ENCODE measurements around the gene NOLC1. TPM values are rescaled to one million over a fixed set of nuclear protein-coding genes. Genes with fewer than 3 reads are reported as not detected.

The NOLC1 gene
- total RNA-seq, 1 experiment from 2014 or later, result 79.1 TPM

DNA sequence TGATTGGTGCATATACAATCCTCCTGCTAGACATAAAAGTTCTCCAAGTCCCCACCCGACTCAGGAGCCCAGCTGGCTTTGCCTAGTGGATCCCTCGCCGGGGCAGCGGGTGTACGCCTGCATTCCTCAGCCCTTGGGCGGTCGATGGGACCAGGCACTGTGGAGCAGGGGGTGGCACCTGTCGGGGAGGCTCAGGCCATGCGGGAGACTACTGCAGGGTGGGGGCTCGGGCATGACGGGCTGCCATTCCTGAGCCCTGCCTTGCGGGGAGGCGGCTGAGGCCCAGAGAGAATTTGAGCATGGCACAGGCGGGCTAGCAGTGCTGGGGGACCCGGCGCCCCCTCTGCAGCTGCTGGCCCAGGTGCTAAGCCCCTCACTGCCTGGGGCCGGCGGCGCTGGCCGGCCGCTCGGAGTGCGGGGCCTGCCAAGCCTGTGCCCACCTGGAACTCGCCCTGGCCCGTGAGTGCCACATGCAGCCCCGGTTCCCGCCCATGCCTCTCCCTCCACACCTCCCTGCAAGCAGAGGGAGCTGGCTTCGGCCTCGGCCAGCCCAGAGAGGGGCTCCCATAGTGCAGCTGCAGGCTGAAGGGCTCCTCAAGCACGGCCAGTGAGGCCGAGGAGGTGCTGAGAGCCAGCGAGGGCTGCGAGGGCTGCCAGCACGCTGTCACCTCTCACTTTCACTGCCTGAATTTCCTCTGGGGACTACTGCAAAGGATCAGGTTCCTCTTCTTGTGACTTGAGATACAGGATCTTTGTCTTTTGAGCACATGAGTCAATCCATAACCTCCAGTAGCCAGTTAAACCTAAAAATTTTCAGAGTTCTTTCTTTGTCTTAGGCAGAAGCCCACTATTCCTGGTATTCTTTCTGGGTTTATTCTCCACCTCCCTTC, 48.8 kb downstream of the NOLC1 start:
- DNase-seq (ENCODE audit: low spot score), result no peak

DNA sequence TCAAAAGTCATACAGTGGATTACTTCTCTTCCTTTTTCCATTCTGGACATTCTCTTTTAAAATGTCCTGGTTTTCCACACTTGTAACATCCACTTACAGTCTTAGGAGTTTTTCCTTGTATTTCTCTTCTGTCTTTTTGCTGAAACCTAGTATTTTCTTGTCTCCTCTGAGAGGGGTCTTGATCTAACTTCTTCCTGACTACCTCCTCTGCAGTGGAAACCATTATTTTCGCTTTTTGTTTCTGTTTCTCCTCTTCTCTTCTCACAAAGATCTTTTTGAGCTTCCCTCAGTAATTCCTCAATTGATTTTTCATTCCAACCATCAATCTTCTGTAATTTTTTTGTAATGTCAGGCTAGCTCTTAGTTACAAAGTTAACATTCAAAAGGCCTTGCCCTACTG, 50.2 kb downstream of the NOLC1 start:
- DNase-seq (ENCODE audit: low spot score), result no peak

DNA sequence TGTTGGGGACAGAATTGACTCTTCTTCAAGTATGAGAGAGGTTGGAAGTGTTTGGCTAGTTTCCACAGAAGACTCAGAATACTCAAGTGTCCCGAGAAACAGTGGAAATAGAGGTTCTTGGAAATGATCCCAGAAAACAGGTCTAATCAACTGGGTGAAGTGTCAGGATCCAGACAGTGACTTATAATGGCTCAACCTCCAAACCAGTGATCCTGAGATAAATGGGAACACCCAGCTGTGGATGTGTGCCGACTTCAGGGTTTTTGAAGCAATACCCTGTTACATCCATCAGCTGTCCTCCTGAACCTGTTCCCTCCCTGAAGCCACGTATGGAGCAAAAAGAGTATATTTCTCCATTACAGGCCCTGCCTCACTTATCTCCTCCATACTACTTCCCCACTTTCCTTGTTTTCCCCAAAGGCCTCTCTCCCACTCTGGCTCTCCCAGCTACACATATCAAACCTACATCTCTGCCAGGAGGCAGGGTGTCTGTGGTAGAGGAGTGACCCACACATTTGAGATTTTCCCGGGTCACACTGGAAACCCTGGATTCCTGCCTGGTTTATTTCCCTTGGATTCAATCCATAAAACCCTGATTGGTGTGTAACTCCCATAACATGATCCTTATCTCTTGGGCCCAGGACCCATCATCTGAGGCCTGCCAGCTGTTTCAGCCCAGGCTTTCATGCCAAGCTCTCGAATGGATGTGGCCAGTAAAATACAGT, 56.3 kb downstream of the NOLC1 start:
- no peak for DNase-seq (ENCODE audit: low spot score)

DNA sequence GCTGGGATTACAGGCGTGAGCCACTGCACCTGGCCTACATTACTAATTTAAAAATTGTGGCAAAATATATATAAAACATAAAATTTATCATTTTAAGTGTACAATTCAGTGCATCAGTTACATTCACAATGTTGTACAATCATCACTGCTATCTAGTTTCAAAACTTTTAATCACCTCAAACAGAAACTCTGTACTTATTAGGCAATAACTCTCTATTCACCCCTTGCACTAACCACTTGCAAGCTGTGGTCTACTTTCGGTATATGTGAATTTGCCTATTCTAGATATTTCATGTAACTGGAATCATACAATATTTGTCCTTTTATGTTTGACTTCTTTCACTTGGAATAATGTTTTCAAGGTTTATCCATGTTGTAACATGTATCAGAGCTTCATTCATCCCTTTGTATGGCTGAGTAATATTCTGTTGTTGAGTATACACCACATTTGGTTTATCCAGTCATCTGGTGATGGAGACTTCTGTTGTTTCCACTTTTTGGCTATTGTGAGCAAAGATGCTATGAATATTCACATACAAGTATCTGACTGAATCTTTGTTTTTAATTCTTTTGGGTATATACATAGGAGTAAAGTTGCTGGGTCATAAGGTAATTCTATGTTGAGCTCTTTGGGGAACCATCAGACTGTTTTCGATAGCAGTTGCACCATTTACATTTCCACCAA, 59.6 kb downstream of the NOLC1 start:
- no peak for DNase-seq (ENCODE audit: low spot score)

Other genes with a start within 250 kb of the NOLC1 start
- gene ARMH3, start 96.2 kb upstream of the NOLC1 start, total RNA-seq (2014; rRNA removed; shearing (Covaris generic)), result 8.4 and 9.2 TPM in 2 replicates
- gene HPS6, start 87.0 kb upstream of the NOLC1 start, total RNA-seq (2014; rRNA removed; shearing (Covaris generic)), result 42.1 and 47.5 TPM in 2 replicates
- 37.4 and 40.3 TPM in 2 replicates for gene LDB1, start 32.0 kb upstream of the NOLC1 start, total RNA-seq (2014; rRNA removed; shearing (Covaris generic))
- 41.8 and 51.2 TPM in 2 replicates for gene PPRC1, start 19.3 kb upstream of the NOLC1 start, total RNA-seq (2014; rRNA removed; shearing (Covaris generic))
- gene ELOVL3, start 73.9 kb downstream of the NOLC1 start, total RNA-seq (2014; rRNA removed; shearing (Covaris generic)), result 0.15 and 0.16 TPM in 2 replicates
- gene PITX3, start 89.1 kb downstream of the NOLC1 start, total RNA-seq (2014; rRNA removed; shearing (Covaris generic)), result not detected in 2 replicates
- 28.6 and 32.5 TPM in 2 replicates for gene GBF1, start 93.1 kb downstream of the NOLC1 start, total RNA-seq (2014; rRNA removed; shearing (Covaris generic))
- gene NFKB2, start 243.3 kb downstream of the NOLC1 start, total RNA-seq (2014; rRNA removed; shearing (Covaris generic)), result 27.5 and 38.4 TPM in 2 replicates